Endothelial cell of hepatic sinusoid (primary cell): ENCODE measurements around the gene NOL4L.

Source experiments
- in situ Hi-C: cut with HindIII; loops from 2 replicates; pipeline ENCODE4 v1.10.0; 2017; ENCODE audit warnings: low sequenced_read_pairs

NOL4L gene

GRCh38 chr20:32565735-32566032, 19.4 kb downstream of the NOL4L start:
- in situ Hi-C loops = no loop called here

GRCh38 chr20:32564921-32565734, 20.0 kb downstream of the NOL4L start:
- in situ Hi-C loops = no loop called here

GRCh38 chr20:32564440-32564839, 20.7 kb downstream of the NOL4L start:
- in situ Hi-C loops = no loop called here

- in situ Hi-C loops = no loop called here
These were observed 21.5 kb downstream of the NOL4L start for GRCh38 chr20:32563311-32564272.

- in situ Hi-C loops = no loop called here
These were observed 22.6 kb downstream of the NOL4L start for GRCh38 chr20:32562495-32562911.

GRCh38 chr20:32560989-32561830, 23.9 kb downstream of the NOL4L start:
- in situ Hi-C loops = no loop called here

- in situ Hi-C loops = no loop called here
These were observed 24.6 kb downstream of the NOL4L start for GRCh38 chr20:32560482-32560988.

- in situ Hi-C loops = no loop called here
These were observed 25.3 kb downstream of the NOL4L start for GRCh38 chr20:32559753-32560380.

- in situ Hi-C loops = no loop called here
These were observed 25.9 kb downstream of the NOL4L start for GRCh38 chr20:32559205-32559752.

- in situ Hi-C loops = no loop called here
These were observed 26.6 kb downstream of the NOL4L start for GRCh38 chr20:32558526-32558925.

GRCh38 chr20:32557319-32557718, 27.8 kb downstream of the NOL4L start:
- in situ Hi-C loops = no loop called here

- in situ Hi-C loops = no loop called here
These were observed 28.6 kb downstream of the NOL4L start for GRCh38 chr20:32556312-32557184.

- in situ Hi-C loops = no loop called here
These were observed 29.5 kb downstream of the NOL4L start for GRCh38 chr20:32555584-32555983.

- in situ Hi-C loops = no loop called here
These were observed 30.2 kb downstream of the NOL4L start for GRCh38 chr20:32554965-32555289.

- in situ Hi-C loops = no loop called here
These were observed 31.5 kb downstream of the NOL4L start for GRCh38 chr20:32553618-32554017.

GRCh38 chr20:32551693-32552092, 33.4 kb downstream of the NOL4L start:
- in situ Hi-C loops = no loop called here

GRCh38 chr20:32549842-32550241, 35.3 kb downstream of the NOL4L start:
- in situ Hi-C loops = no loop called here

- in situ Hi-C loops = no loop called here
These were observed 37.4 kb downstream of the NOL4L start for GRCh38 chr20:32547753-32548034.

GRCh38 chr20:32546918-32547752, 38.0 kb downstream of the NOL4L start:
- in situ Hi-C loops = no loop called here
